Fibroblast of pulmonary artery (primary cell): ENCODE results near the gene CXADR.
A peak's percentile ranks its signal among the peaks of the same experiment; 100 is the strongest.

ENCODE experiments used
- DNase-seq: peaks from one replicate; pipeline ENCODE4 v3.0.0-alpha.2; 2010; ENCODE audit warnings: low read depth
- H3K4me3 ChIP-seq: replicated peaks from 2 replicates; pipeline ENCODE4 v1.5.1; 2011; ENCODE audit warnings: low read depth, mild to moderate bottlenecking, control low read depth, low read length, moderate library complexity
- TF ChIP-seq, protein P1 (sequence below): IDR thresholded peaks from 2 replicates; pipeline ENCODE4 v1.5.1; 2011; ENCODE audit warnings: mild to moderate bottlenecking, control low read depth, low read length, inconsistent platforms; ENCODE audit errors: missing control alignments

Gene CXADR

DNA sequence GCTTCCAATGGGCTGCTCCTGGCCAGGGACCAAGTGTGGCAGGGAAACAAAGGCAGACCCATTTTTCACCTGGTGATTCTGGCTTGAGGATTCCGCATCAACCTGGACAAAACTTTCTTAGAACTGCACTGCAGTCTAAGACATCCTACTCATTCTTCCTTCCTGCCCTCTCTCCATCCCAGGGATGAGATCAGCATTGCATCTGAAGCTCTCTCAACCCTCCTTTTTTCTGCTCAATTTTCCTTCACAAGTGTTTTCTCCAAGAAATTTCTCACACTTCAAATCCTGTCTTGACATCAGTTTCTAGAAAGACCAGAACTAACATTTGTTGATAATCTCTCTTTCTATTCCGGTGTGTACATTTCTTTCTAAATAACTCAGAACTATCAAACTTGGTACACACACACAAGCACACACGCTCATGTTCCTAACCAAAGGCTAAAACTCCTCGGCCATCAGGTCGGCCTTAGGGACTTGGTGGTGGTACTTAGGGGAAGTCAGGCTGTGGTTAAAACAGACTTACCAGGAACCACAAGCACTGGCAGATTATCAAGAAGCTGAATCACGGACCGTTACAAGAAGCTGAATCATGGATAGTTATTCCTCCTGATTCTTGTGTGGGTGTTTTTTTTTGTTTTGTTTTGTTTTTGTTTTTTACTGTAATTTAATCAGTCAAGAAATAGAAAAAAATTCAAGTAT lies 21.0 kb upstream of the CXADR start:
- no peak overlapping the region for H3K4me3 ChIP-seq
- TF ChIP-seq, protein P1, sequence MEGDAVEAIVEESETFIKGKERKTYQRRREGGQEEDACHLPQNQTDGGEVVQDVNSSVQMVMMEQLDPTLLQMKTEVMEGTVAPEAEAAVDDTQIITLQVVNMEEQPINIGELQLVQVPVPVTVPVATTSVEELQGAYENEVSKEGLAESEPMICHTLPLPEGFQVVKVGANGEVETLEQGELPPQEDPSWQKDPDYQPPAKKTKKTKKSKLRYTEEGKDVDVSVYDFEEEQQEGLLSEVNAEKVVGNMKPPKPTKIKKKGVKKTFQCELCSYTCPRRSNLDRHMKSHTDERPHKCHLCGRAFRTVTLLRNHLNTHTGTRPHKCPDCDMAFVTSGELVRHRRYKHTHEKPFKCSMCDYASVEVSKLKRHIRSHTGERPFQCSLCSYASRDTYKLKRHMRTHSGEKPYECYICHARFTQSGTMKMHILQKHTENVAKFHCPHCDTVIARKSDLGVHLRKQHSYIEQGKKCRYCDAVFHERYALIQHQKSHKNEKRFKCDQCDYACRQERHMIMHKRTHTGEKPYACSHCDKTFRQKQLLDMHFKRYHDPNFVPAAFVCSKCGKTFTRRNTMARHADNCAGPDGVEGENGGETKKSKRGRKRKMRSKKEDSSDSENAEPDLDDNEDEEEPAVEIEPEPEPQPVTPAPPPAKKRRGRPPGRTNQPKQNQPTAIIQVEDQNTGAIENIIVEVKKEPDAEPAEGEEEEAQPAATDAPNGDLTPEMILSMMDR: no peak
- DNase-seq: peak; percentile 97

- no peak for DNase-seq
- TF ChIP-seq, protein P1: no peak
- no peak overlapping the region for H3K4me3 ChIP-seq
Measured at GRCh38 chr21:17492415-17493168, 20.3 kb upstream of the CXADR start.

DNA sequence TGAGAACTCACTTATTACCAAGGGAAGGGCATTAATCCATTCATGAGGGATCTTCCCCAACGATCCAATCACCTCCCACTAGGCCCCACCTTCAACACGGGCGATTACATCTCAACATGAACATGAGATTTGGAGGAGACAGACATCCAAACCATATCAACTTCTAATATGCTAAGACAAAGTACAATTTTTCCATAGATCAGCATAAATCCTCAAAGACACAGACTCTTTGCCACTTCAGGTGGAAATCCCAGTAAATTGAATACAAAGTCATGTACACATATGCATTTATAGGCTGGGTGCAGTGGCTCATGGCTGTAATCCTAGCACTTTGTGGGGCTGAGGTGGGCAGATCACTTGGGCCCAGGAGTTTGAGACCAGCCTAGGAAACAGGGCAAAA lies 18.8 kb upstream of the CXADR start:
- TF ChIP-seq, protein P1: no peak
- no peak for DNase-seq
- no peak overlapping the region for H3K4me3 ChIP-seq

- DNase-seq: peak; percentile 14
- no peak overlapping the region for H3K4me3 ChIP-seq
- TF ChIP-seq, protein P1: no peak
Measured at GRCh38 chr21:17495680-17496079, 17.2 kb upstream of the CXADR start.

DNA sequence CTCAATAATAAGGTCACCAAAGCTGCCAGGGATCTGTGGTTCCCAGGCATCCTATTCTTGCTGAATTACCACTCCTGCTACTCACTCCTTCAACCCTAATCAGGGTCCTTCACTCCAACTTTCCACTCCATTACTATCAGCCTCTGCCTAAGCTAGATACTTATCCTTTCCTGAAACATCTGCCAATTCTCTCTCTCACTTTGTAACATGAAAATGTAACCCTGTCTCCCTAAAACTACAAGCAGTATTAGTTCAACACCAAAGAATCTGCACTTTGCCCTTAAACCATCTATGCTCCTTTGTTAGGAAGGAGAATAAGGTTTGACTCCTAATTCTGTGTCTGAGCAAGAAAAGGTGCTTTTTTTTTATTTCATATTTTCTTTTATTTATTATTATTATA lies 15.5 kb upstream of the CXADR start:
- TF ChIP-seq, protein P1: no peak
- no peak for DNase-seq
- no peak overlapping the region for H3K4me3 ChIP-seq

DNA sequence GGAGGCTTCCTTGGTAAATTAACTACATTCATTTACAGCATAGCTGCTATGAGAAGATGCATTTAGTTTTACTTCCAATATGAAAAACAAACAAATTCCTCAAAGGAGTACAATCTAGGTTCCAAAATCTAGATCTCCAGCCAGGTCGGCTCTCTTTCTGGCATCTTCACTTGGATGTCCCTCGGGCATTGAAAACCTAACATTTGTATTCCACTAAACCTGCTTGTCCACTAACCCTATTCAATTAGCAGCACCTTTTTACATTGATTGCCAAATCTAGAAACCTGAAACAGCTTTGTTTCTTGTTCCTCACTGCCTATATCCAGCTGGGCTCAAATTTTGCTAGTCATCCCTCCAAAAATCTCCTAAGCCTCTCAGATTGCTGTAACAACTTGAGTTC lies 14.3 kb upstream of the CXADR start:
- DNase-seq: no peak
- TF ChIP-seq, protein P1: no peak
- H3K4me3 ChIP-seq: no peak overlapping the region
